K562 (cell line): ENCODE results near the gene SEC14L5. TPM values are rescaled to one million over a fixed set of nuclear protein-coding genes. Genes with fewer than 3 reads are reported as not detected.

Source experiments
- ATAC-seq: fragments of 200-7000 bp; cut with Tn5 transposase; 3 replicates; pipeline ENCODE4 v1.9.1; 2020; ENCODE audit warnings: moderate library complexity
- BruUV-seq: library from RNA; stranded (reverse); fragments of 400-500 nt; replicated peaks from 2 replicates; lab custom pipeline; 2021; lab: Mats Ljungman, UMichigan
- CTCF ChIA-PET: fragments of 300-600 bp; formaldehyde crosslinking; extraction: SDS; loops from one replicate; lab custom pipeline; 2021; ENCODE audit warnings: low intra/inter-chr PET ratio; lab: Yijun Ruan, JAX
- POLR2A ChIA-PET: fragments of 300-600, 350-650 bp; sonication (Branson Sonifier 250); formaldehyde crosslinking; extraction: SDS; loops from one replicate; lab custom pipeline; 2021; ENCODE audit warnings: antibody characterized with exemption, inconsistent platforms; lab: Yijun Ruan, JAX
- DNase-seq, 4 experiments: peaks; one replicate each; pipeline versions ENCODE4 v3.0.0 to v3.0.0-alpha.2; 2011 to 2018; ENCODE audit warnings: low spot score in 3 of 4, mixed read lengths in 3 of 4; ENCODE audit errors: extremely low read depth in 1 of 4
- FAIRE-seq: peaks from 2 replicates; lab custom pipeline; 2011; peaks lifted over from hg19 to GRCh38; lab: Jason Lieb, UNC
- H2AFZ ChIP-seq: 2 replicates; pipeline ENCODE4 v1.6.0; 2011; ENCODE audit warnings: low read depth, low read length, control low read depth, inconsistent platforms
- H3K27ac ChIP-seq: fragments of 200-600 bp; 3 replicates; pipeline ENCODE4 v1.8.0; 2011; ENCODE audit warnings: low read depth, mild to moderate bottlenecking, control low read depth, inconsistent platforms, low read length, moderate library complexity, mixed read lengths; ENCODE audit errors: extremely low read depth
- H3K27me3 ChIP-seq, 2 experiments: fragments of 300-600 bp in 1 of 2; 2 replicates in 1 of 2; 3 replicates in 1 of 2; pipeline versions ENCODE4 v1.6.0 to v1.8.0; 2011; ENCODE audit warnings: inconsistent platforms in 2 of 2, low read length in 2 of 2, mild to moderate bottlenecking in 1 of 2, mixed read lengths in 1 of 2, moderate library complexity in 1 of 2; ENCODE audit not compliant: control insufficient read depth in 2 of 2, insufficient read depth in 2 of 2
- H3K36me3 ChIP-seq: fragments of 300-600 bp; 3 replicates; pipeline ENCODE4 v1.8.0; 2011; ENCODE audit warnings: mild to moderate bottlenecking, low read length, inconsistent platforms; ENCODE audit not compliant: control insufficient read depth, insufficient read depth
- H3K4me1 ChIP-seq, 2 experiments: fragments of 200-600 bp in 1 of 2; replicated peaks in 1 of 2; 2 replicates in 1 of 2; 3 replicates in 1 of 2; pipeline versions ENCODE4 v1.5.1 to v1.8.0; 2011; ENCODE audit warnings: inconsistent platforms in 2 of 2, low read length in 2 of 2, mild to moderate bottlenecking in 1 of 2, mixed read lengths in 1 of 2, moderate library complexity in 1 of 2; ENCODE audit not compliant: control insufficient read depth in 2 of 2, insufficient read depth in 2 of 2
- H3K4me2 ChIP-seq: 2 replicates; pipeline ENCODE4 v1.6.1; 2011; ENCODE audit warnings: low read length, control low read depth, inconsistent platforms, mixed read lengths; ENCODE audit not compliant: insufficient read depth
- H3K4me3 ChIP-seq: fragments of 200-600 bp; sonication (generic), shearing (Covaris generic); 2 replicates; pipeline ENCODE4 v1.5.1; 2016; ENCODE audit warnings: control low read depth, inconsistent platforms
- H3K79me2 ChIP-seq: fragments of 200-600 bp; 3 replicates; pipeline ENCODE4 v1.8.0; 2011; ENCODE audit warnings: low read length, inconsistent platforms; ENCODE audit not compliant: control insufficient read depth, insufficient read depth
- H3K9ac ChIP-seq, 2 experiments: 2 replicates each; pipeline versions ENCODE4 v1.6.0 to v1.6.1; 2011; ENCODE audit warnings: low read depth in 2 of 2, low read length in 2 of 2, control low read depth in 1 of 2, inconsistent platforms in 1 of 2, mild to moderate bottlenecking in 1 of 2, mixed read lengths in 1 of 2; ENCODE audit not compliant: insufficient read depth in 1 of 2
- H3K9me1 ChIP-seq: one replicate; pipeline ENCODE4 v1.6.0; 2011; ENCODE audit warnings: inconsistent platforms, mild to moderate bottlenecking, low read length, moderate library complexity; ENCODE audit not compliant: control insufficient read depth, insufficient read depth
- H3K9me3 ChIP-seq: replicated peaks from 2 replicates; pipeline ENCODE4 v1.5.1; 2011; ENCODE audit warnings: low read depth, low read length, inconsistent platforms; ENCODE audit not compliant: control insufficient read depth, insufficient read depth
- H4K20me1 ChIP-seq: replicated peaks from 2 replicates; pipeline ENCODE4 v1.6.1; 2011; ENCODE audit warnings: low read length, inconsistent platforms, mixed read lengths; ENCODE audit not compliant: control insufficient read depth, insufficient read depth
- BCOR ChIP-seq: fragments of 450-650 bp; IDR thresholded peaks from 2 replicates; pipeline ENCODE4 v1.6.1; 2016
- FOSL1 ChIP-seq: fragments of 200-800 bp; sonication (Bioruptor generic); conservative IDR thresholded peaks from 2 replicates; pipeline ENCODE4 v1.6.1; 2016; ENCODE audit warnings: missing genetic modification characterization, missing compliant biosample characterization
- RBM22 ChIP-seq: fragments of 200-400 bp; formaldehyde crosslinking; IDR thresholded peaks from 2 replicates; pipeline ENCODE4 v1.6.1; 2018; ENCODE audit warnings: low read length, low read depth; ENCODE audit not compliant: poor library complexity, severe bottlenecking
- WGBS: fragments of 100-300 bp; shearing (Covaris generic); methylation state at CpG from one replicate; pipeline ENCODE4 v1.1.6; 2016; ENCODE audit warnings: low coverage, mixed read lengths; ENCODE audit not compliant: insufficient coverage; ENCODE audit errors: missing lambda C conversion rate; 5-methylcytosine and 5-hydroxymethylcytosine counted together
- in situ Hi-C: fragments of 300-500 bp; cut with MboI; formaldehyde crosslinking; loops from 4 replicates; pipeline ENCODE4 v1.15.0; 2018; ENCODE audit warnings: inconsistent platforms, mixed read lengths
- intact Hi-C: fragments of 100-400 bp; cut with micrococcal nuclease; formaldehyde crosslinking; loops from 2 replicates; pipeline ENCODE4 v1.14.2; 2022
- polyA plus RNA-seq, 8 experiments: library from polyadenylated mRNA; depleted of rRNA in 4 of 8; stranded (reverse) in 5 of 8; unstranded in 3 of 8; fragments of >200 nt; fragmentation: Nextera tagmentation in 2 of 8; fragmentation: Illumina TruSeq in 1 of 8; extraction: Ambion mirVana in 2 of 8; extraction: Trizol in 1 of 8; gene quantifications; 2 replicates each; pipeline versions ENCODE4 v1.2.1 to v1.2.3, GENCODE V29; 2011 to 2014; ENCODE audit warnings: inconsistent platforms in 1 of 8, missing spikeins in 1 of 8
- total RNA-seq, 7 experiments: library from RNA; depleted of rRNA in 6 of 7; stranded (reverse); fragments of >200 nt in 6 of 7; fragmentation: Illumina TruSeq in 2 of 7; extraction: Trizol in 2 of 7; gene quantifications; 2 replicates each; pipeline versions ENCODE4 v1.2.1 to v1.2.3, GENCODE V29; 2011 to 2021; ENCODE audit warnings: low replicate concordance in 1 of 7

The SEC14L5 gene
- total and polyA plus RNA-seq, 9 of the 15 experiments (the other 6 are each of a cell fraction or from before 2014, with no cell fraction given): 0.11 TPM; not detected in 8

GRCh38 chr16:4908854-4909401 lies 49.2 kb upstream of the SEC14L5 start:
- no peak overlapping the region for H3K9ac ChIP-seq
- WGBS: 10% methylated on average over 5 of the region's 5 CpGs
- intact Hi-C loops: no loop called here
- no peak overlapping the region for H2AFZ ChIP-seq
- in situ Hi-C loops: no loop called here
- no peaks in the 10 kb centered on the region for H3K9me3 ChIP-seq
- no peaks in the 10 kb centered on the region for H3K79me2 ChIP-seq
- H3K4me2 ChIP-seq: no peak overlapping the region
- FAIRE-seq: no peak
- H3K27me3 ChIP-seq: peaks cover 24 to 45% of the 10 kb centered on the region in 2 experiments; a peak in 4 of 5 replicates
- POLR2A ChIA-PET: no interaction called here
- peaks cover 0 to 4% of the 10 kb centered on the region in 2 experiments; a peak in 1 of 5 replicates for H3K4me1 ChIP-seq
- ATAC-seq: no peak
- DNase-seq: no peak
- H3K9me1 ChIP-seq: no peaks in the 10 kb centered on the region
- no TSS peak for BruUV-seq
- H3K27ac ChIP-seq: no peak overlapping the region
- no peak overlapping the region for H3K4me3 ChIP-seq
- H4K20me1 ChIP-seq: no peaks in the 10 kb centered on the region
- CTCF ChIA-PET: interaction anchor here (1.6 kb wide), 1 partner anchor 192 kb away, joined by 5 read pairs; no protein-coding TSS in a partner anchor
- TF ChIP-seq FOSL1 (tag): no peak
- TF ChIP-seq, all 486 proteins: peak for 0
- H3K36me3 ChIP-seq: no peaks in the 10 kb centered on the region

- WGBS: 11% methylated on average over 7 of the region's 7 CpGs
- BruUV-seq: no TSS peak
- Histone ChIP-seq H3K4me3 (no peak overlapping the region), H3K27ac (no peak overlapping the region), H3K9me3 (no peaks in the 10 kb centered on the region), H3K36me3 (no peaks in the 10 kb centered on the region), H3K9me1 (no peaks in the 10 kb centered on the region), H3K4me2 (no peak overlapping the region), H2AFZ (no peak overlapping the region), H3K27me3 (peaks cover 16 to 37% of the 10 kb centered on the region in 2 experiments; a peak in 3 of 5 replicates), H3K9ac (no peak overlapping the region), H3K79me2 (no peaks in the 10 kb centered on the region), H4K20me1 (no peaks in the 10 kb centered on the region), H3K4me1 (peaks cover 0 to 4% of the 10 kb centered on the region in 2 experiments; a peak in 1 of 5 replicates)
- in situ Hi-C loops (no loop called here), intact Hi-C loops (no loop called here)
- DNase-seq (no peak), FAIRE-seq (no peak), ATAC-seq (no peak)
- POLR2A ChIA-PET: no interaction called here
- CTCF ChIA-PET: interaction anchor here (1.6 kb wide), 1 partner anchor 193 kb away, joined by 5 read pairs; no protein-coding TSS in a partner anchor
- no peak for TF ChIP-seq RBM22
- TF ChIP-seq BCOR: 0 out of 2 replicates have a peak, but pooled peaks have one; percentile 36
These were observed 48.3 kb upstream of the SEC14L5 start for GRCh38 chr16:4909825-4910224.
